Hepatocyte (in vitro differentiated cells): ENCODE measurements around the gene EML6. TPM values are rescaled to one million over a fixed set of nuclear protein-coding genes. Genes with fewer than 3 reads are reported as not detected.
A peak's percentile ranks its signal among the peaks of the same experiment; 100 is the strongest.

Experiments
- DNase-seq: peaks from one replicate; pipeline ENCODE4 v3.0.0-alpha.2; 2016; ENCODE audit warnings: low spot score
- H2AFZ ChIP-seq: fragments of 200-600 bp; sonication (generic); 2 replicates; pipeline ENCODE4 v1.6.0; 2016; ENCODE audit warnings: antibody characterized with exemption, mild to moderate bottlenecking
- H3K27ac ChIP-seq: fragments of 200-600 bp; sonication (generic); 2 replicates; pipeline ENCODE4 v1.5.1; 2016; ENCODE audit warnings: mild to moderate bottlenecking
- H3K27me3 ChIP-seq: fragments of 200-600 bp; sonication (generic); 2 replicates; pipeline ENCODE4 v1.6.1; 2016
- H3K36me3 ChIP-seq: fragments of 200-600 bp; sonication (generic); replicated peaks from 2 replicates; pipeline ENCODE4 v1.5.1; 2016; ENCODE audit warnings: low read depth; ENCODE audit not compliant: insufficient read depth
- H3K4me1 ChIP-seq: fragments of 200-600 bp; sonication (generic); 2 replicates; pipeline ENCODE4 v1.5.1; 2016; ENCODE audit warnings: mild to moderate bottlenecking, moderate library complexity; ENCODE audit not compliant: insufficient read depth
- H3K4me2 ChIP-seq: fragments of 200-600 bp; sonication (generic); 2 replicates; pipeline ENCODE4 v1.6.0; 2016
- H3K4me3 ChIP-seq: fragments of 200-600 bp; sonication (generic); 2 replicates; pipeline ENCODE4 v1.5.1; 2016; ENCODE audit warnings: mild to moderate bottlenecking
- H3K79me2 ChIP-seq: fragments of 200-600 bp; sonication (generic); 2 replicates; pipeline ENCODE4 v1.6.0; 2017; ENCODE audit warnings: mild to moderate bottlenecking
- H3K9me2 ChIP-seq: fragments of 200-600 bp; sonication (generic); replicated peaks from 2 replicates; pipeline ENCODE4 v1.6.0; 2017; ENCODE audit warnings: mild to moderate bottlenecking; ENCODE audit not compliant: insufficient read depth
- H3K9me3 ChIP-seq: fragments of 200-600 bp; sonication (generic); 2 replicates; pipeline ENCODE4 v1.5.1; 2016; ENCODE audit warnings: low read depth, mild to moderate bottlenecking
- H4K20me1 ChIP-seq: fragments of 200-600 bp; sonication (generic); 2 replicates; pipeline ENCODE4 v1.6.0; 2016; ENCODE audit warnings: mild to moderate bottlenecking; ENCODE audit not compliant: insufficient read depth, poor library complexity, severe bottlenecking
- EZH2 ChIP-seq: fragments of 200-600 bp; sonication (generic); IDR thresholded peaks from 2 replicates; pipeline ENCODE4 v1.6.1; 2016; ENCODE audit warnings: antibody characterized with exemption, mild to moderate bottlenecking, borderline replicate concordance
- EZH2phosphoT487 ChIP-seq: fragments of 200-600 bp; sonication (generic); IDR thresholded peaks from one replicate; pipeline ENCODE4 v1.6.1; 2018; ENCODE audit warnings: antibody characterized with exemption, mild to moderate bottlenecking, low read depth, moderate library complexity; ENCODE audit not compliant: unreplicated experiment, severe bottlenecking
- WGBS: methylation state at CpG from one replicate; pipeline ENCODE4 v1.1.6; 2016; ENCODE audit warnings: low lambda C conversion rate; ENCODE audit errors: missing lambda C conversion rate; 5-methylcytosine and 5-hydroxymethylcytosine counted together
- polyA plus RNA-seq: library from polyadenylated mRNA; unstranded; fragments of >200 nt; fragmentation: Nextera tagmentation; extraction: Ambion mirVana; gene quantifications from 2 replicates; pipeline ENCODE4 v1.2.1, GENCODE V29; 2016
- total RNA-seq: library from RNA; depleted of rRNA; stranded (reverse); fragments of >200 nt; gene quantifications from 2 replicates; pipeline ENCODE4 v1.2.3, GENCODE V29; 2014
- TF ChIP-seq, protein P1 (sequence below): fragments of 200-600 bp; sonication (generic); IDR thresholded peaks from 2 replicates; pipeline ENCODE4 v1.5.1; 2016; ENCODE audit warnings: antibody characterized with exemption, mild to moderate bottlenecking; ENCODE audit not compliant: poor library complexity

EML6 gene
- total and polyA plus RNA-seq, 2 experiments from 2014 or later = 1.9 to 4.0 TPM

DNA sequence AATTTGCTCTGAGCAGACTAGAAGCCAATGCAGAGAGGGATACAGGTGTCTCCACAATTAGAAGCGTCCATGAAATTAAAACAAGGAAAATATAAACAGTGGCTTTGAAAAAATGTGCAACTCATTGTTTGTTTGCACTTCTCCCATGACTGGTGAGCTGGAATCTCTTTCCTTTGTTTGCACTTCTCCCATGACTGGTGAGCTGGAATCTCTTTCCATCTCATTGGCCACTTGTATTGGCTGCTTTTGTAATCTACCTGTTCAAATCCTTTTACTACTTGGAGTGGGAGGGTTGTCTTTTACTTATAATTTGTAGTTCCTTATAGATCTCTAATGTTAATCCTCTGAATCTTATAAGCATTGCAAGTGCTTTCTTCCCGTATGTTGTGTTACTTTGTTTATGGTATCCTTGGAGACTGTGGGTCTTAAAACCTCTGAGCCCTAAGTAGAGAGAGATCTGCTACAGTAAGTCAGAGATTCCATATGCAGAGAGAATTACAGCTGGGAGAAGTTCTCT lies 232.7 kb downstream of the EML6 start:
- Histone ChIP-seq H3K36me3 (no peaks in the 10 kb centered on the region), H3K4me2 (peak overlapping the region; percentile 30), H3K4me1 (peaks cover 5% of the 10 kb centered on the region), H3K27ac (peak overlapping the region; percentile 88), H4K20me1 (no peaks in the 10 kb centered on the region), H3K9me2 (no peaks in the 10 kb centered on the region), H3K4me3 (no peak overlapping the region), H3K9me3 (no peaks in the 10 kb centered on the region), H2AFZ (peak overlapping the region; percentile 32), H3K27me3 (no peaks in the 10 kb centered on the region), H3K79me2 (no peaks in the 10 kb centered on the region)
- TF ChIP-seq, protein P1, sequence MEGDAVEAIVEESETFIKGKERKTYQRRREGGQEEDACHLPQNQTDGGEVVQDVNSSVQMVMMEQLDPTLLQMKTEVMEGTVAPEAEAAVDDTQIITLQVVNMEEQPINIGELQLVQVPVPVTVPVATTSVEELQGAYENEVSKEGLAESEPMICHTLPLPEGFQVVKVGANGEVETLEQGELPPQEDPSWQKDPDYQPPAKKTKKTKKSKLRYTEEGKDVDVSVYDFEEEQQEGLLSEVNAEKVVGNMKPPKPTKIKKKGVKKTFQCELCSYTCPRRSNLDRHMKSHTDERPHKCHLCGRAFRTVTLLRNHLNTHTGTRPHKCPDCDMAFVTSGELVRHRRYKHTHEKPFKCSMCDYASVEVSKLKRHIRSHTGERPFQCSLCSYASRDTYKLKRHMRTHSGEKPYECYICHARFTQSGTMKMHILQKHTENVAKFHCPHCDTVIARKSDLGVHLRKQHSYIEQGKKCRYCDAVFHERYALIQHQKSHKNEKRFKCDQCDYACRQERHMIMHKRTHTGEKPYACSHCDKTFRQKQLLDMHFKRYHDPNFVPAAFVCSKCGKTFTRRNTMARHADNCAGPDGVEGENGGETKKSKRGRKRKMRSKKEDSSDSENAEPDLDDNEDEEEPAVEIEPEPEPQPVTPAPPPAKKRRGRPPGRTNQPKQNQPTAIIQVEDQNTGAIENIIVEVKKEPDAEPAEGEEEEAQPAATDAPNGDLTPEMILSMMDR = no peak
- no peak for TF ChIP-seq EZH2
- TF ChIP-seq EZH2phosphoT487 = no peak
- no peak for DNase-seq
- 56% methylated on average over 2 of the region's 2 CpGs for WGBS

DNA sequence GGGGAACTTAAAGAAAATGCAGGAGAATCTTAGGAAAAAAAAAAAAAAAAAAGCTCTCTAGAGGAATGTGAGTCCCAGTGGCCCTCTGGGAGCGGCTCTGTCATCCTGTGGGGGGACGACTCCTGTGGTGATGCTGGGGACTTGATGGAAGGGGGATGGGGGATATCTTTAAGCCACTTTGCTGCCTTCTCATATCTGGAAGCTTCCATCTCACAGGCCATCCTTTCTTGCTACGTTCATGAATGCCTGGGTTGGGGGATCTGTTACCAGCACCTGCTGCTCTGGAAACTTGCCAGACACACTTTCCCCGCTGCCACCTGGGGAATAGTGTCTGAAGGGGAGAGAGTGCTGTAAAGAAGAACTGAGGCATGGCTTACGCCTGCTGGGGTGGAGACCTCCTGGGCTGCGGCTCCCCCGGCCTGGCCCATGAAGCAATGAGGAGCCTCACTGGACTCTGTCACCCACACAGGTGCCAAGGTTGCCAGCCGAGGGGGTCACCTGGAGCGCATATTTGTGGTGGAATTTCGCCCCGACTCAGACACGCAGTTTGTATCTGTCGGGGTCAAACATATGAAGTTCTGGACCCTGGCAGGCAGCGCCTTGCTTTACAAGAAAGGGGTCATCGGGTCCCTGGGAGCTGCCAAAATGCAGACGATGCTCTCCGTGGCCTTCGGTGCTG lies 234.0 kb downstream of the EML6 start:
- Histone ChIP-seq H3K4me2 (no peak overlapping the region), H3K9me3 (no peaks in the 10 kb centered on the region), H2AFZ (no peak overlapping the region), H3K36me3 (no peaks in the 10 kb centered on the region), H3K27me3 (no peaks in the 10 kb centered on the region), H3K9me2 (no peaks in the 10 kb centered on the region), H3K4me3 (no peak overlapping the region), H4K20me1 (no peaks in the 10 kb centered on the region), H3K27ac (no peak overlapping the region), H3K79me2 (no peaks in the 10 kb centered on the region), H3K4me1 (peaks cover 5% of the 10 kb centered on the region)
- DNase-seq = no peak
- TF ChIP-seq EZH2 = no peak
- TF ChIP-seq, protein P1 = no peak
- no peak for TF ChIP-seq EZH2phosphoT487
- 89% methylated on average over 18 of the region's 18 CpGs for WGBS

DNA sequence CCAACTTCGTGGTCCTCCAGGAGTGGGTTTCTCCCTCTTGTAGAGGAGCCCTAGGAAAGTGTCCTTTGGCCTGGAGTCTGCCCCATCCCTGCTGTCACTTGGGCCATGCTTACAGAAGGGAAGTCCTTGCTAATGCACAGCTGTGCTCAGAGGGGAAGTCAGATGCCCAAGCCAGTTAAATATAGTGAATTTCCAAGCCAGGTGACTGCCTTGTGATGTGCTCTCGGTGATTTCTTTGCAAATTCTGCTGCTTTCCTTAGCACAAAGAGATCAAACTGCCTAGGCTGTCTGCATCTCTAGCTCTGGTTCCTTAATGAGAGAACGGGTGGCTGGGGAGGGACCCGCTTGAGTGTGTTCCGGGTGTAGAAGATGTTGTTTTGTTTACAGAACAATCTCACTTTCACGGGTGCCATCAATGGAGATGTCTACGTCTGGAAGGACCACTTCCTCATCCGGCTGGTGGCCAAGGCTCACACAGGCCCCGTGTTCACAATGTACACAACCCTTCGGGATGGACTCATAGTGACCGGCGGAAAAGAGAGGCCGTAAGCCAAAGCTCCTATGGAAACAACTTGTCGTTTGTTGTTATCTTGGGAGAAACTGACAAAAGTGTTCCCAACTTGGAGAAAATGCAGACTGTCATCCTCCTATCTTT lies 235.4 kb downstream of the EML6 start:
- H3K4me3 ChIP-seq = no peak overlapping the region
- TF ChIP-seq EZH2phosphoT487 = no peak
- TF ChIP-seq EZH2 = no peak
- TF ChIP-seq, protein P1 = no peak
- DNase-seq = no peak
- H3K36me3 ChIP-seq = no peaks in the 10 kb centered on the region
- 91% methylated on average over 14 of the region's 14 CpGs for WGBS
- no peaks in the 10 kb centered on the region for H3K9me3 ChIP-seq
- no peaks in the 10 kb centered on the region for H4K20me1 ChIP-seq
- no peak overlapping the region for H3K4me2 ChIP-seq
- no peaks in the 10 kb centered on the region for H3K79me2 ChIP-seq
- no peaks in the 10 kb centered on the region for H3K27me3 ChIP-seq
- no peak overlapping the region for H2AFZ ChIP-seq
- H3K9me2 ChIP-seq = no peaks in the 10 kb centered on the region
- no peak overlapping the region for H3K27ac ChIP-seq
- H3K4me1 ChIP-seq = peaks cover 5% of the 10 kb centered on the region
